DND-41 (cell line): ENCODE data around the gene DDT.

ENCODE experiments used
- ATAC-seq: fragments of 200-7000 bp; cut with Tn5 transposase; 3 replicates; pipeline ENCODE4 v1.9.1; 2021; ENCODE audit warnings: low read depth; ENCODE audit not compliant: insufficient read depth
- DNase-seq: peaks from one replicate; pipeline ENCODE4 v3.0.0-alpha.2; 2020
- H2AFZ ChIP-seq: 2 replicates; pipeline ENCODE4 v1.6.0; 2012; ENCODE audit warnings: low read depth, low read length
- H3K27ac ChIP-seq: 2 replicates; pipeline ENCODE4 v1.5.1; 2012; ENCODE audit warnings: low read length, inconsistent platforms
- H3K27me3 ChIP-seq: fragments of 200-600 bp; sonication (generic); 2 replicates; pipeline ENCODE4 v1.6.0; 2012; ENCODE audit warnings: low read length, mild to moderate bottlenecking, inconsistent platforms; ENCODE audit not compliant: insufficient read depth, poor library complexity
- H3K36me3 ChIP-seq: 2 replicates; pipeline ENCODE4 v1.5.1; 2012; ENCODE audit warnings: low read length, inconsistent platforms; ENCODE audit not compliant: insufficient read depth
- H3K4me1 ChIP-seq: 2 replicates; pipeline ENCODE4 v1.5.1; 2012; ENCODE audit warnings: mild to moderate bottlenecking, low read length; ENCODE audit not compliant: insufficient read depth
- H3K4me2 ChIP-seq: 2 replicates; pipeline ENCODE4 v1.6.0; 2012; ENCODE audit warnings: mild to moderate bottlenecking, moderate library complexity, low read length, inconsistent platforms; ENCODE audit not compliant: insufficient read depth
- H3K4me3 ChIP-seq, 2 experiments: fragments of 200-600 bp in 1 of 2; shearing (Covaris generic) in 1 of 2; 2 replicates each; pipeline ENCODE4 v1.5.1; 2012 to 2016; ENCODE audit warnings: inconsistent platforms in 2 of 2, low read length in 2 of 2, mild to moderate bottlenecking in 2 of 2, low read depth in 1 of 2, moderate library complexity in 1 of 2
- H3K79me2 ChIP-seq: 2 replicates; pipeline ENCODE4 v1.6.0; 2012; ENCODE audit warnings: low read length, inconsistent platforms; ENCODE audit not compliant: insufficient read depth
- H3K9ac ChIP-seq: 2 replicates; pipeline ENCODE4 v1.6.0; 2012; ENCODE audit warnings: low read depth, mild to moderate bottlenecking, inconsistent platforms, low read length, moderate library complexity
- H3K9me3 ChIP-seq: 2 replicates; pipeline ENCODE4 v1.5.1; 2012; ENCODE audit warnings: low read length, moderate library complexity, mild to moderate bottlenecking, inconsistent platforms; ENCODE audit not compliant: insufficient read depth, severe bottlenecking
- H4K20me1 ChIP-seq: 2 replicates; pipeline ENCODE4 v1.6.0; 2012; ENCODE audit warnings: low read length; ENCODE audit not compliant: insufficient read depth
- CTCF ChIP-seq: IDR thresholded peaks from 2 replicates; pipeline ENCODE4 v1.5.1; 2012; ENCODE audit warnings: borderline replicate concordance, low read length, moderate library complexity, mild to moderate bottlenecking; ENCODE audit not compliant: poor library complexity, severe bottlenecking; ENCODE audit errors: extremely low read depth
- EZH2 ChIP-seq: IDR thresholded peaks from 3 replicates; pipeline ENCODE4 v1.6.1; 2012; ENCODE audit warnings: borderline replicate concordance, low read depth, mild to moderate bottlenecking, moderate library complexity, low read length, inconsistent platforms; ENCODE audit not compliant: severe bottlenecking

Gene DDT

GRCh38 chr22:23938328-23939016, 35.8 kb downstream of the DDT start:
- Histone ChIP-seq H3K27me3 (no peaks in the 10 kb centered on the region), H3K9ac (no peak overlapping the region), H3K36me3 (no peaks in the 10 kb centered on the region), H3K4me1 (no peaks in the 10 kb centered on the region), H3K27ac (no peak overlapping the region), H3K4me3 (no peak overlapping the region), H3K9me3 (no peaks in the 10 kb centered on the region), H4K20me1 (no peaks in the 10 kb centered on the region), H3K4me2 (no peak overlapping the region), H2AFZ (no peak overlapping the region), H3K79me2 (no peaks in the 10 kb centered on the region)
- ATAC-seq (no peak), DNase-seq (no peak)
- TF ChIP-seq CTCF (no peak), EZH2 (no peak)

- Histone ChIP-seq H2AFZ (no peak overlapping the region), H3K36me3 (peaks cover 31% of the 10 kb centered on the region), H3K9me3 (peaks cover 15% of the 10 kb centered on the region), H3K4me3 (no peak overlapping the region), H3K79me2 (no peaks in the 10 kb centered on the region), H3K4me1 (no peaks in the 10 kb centered on the region), H3K4me2 (no peak overlapping the region), H3K27me3 (no peaks in the 10 kb centered on the region), H3K9ac (no peak overlapping the region), H4K20me1 (no peaks in the 10 kb centered on the region), H3K27ac (no peak overlapping the region)
- TF ChIP-seq CTCF (no peak), EZH2 (no peak)
- ATAC-seq (no peak), DNase-seq (no peak)
These were observed 47.7 kb downstream of the DDT start for GRCh38 chr22:23926561-23926960.

GRCh38 chr22:23925020-23925606, 49.1 kb downstream of the DDT start:
- Histone ChIP-seq H3K36me3 (peaks cover 31% of the 10 kb centered on the region), H3K9me3 (peaks cover 11% of the 10 kb centered on the region)
- no peak for TF ChIP-seq CTCF
- no peak for TF ChIP-seq EZH2

More at GRCh38 chr22:23925020-23925606, 49.1 kb downstream of the DDT start:
- DNase-seq (no peak), ATAC-seq (no peak)
- H2AFZ ChIP-seq = no peak overlapping the region
- H3K27me3 ChIP-seq = no peaks in the 10 kb centered on the region
- no peak overlapping the region for H3K27ac ChIP-seq
- no peak overlapping the region for H3K9ac ChIP-seq
- no peaks in the 10 kb centered on the region for H4K20me1 ChIP-seq
- no peak overlapping the region for H3K4me3 ChIP-seq
- no peak overlapping the region for H3K4me2 ChIP-seq
- no peaks in the 10 kb centered on the region for H3K4me1 ChIP-seq
- no peaks in the 10 kb centered on the region for H3K79me2 ChIP-seq
